Measurements from ENCODE around the gene HCN4.
"Not testable (repeated sequence)": the region's sequence is repeated elsewhere in the genome, so short reads cannot be mapped to it uniquely, and the experiment has no call there.

HCN4 gene

DNA sequence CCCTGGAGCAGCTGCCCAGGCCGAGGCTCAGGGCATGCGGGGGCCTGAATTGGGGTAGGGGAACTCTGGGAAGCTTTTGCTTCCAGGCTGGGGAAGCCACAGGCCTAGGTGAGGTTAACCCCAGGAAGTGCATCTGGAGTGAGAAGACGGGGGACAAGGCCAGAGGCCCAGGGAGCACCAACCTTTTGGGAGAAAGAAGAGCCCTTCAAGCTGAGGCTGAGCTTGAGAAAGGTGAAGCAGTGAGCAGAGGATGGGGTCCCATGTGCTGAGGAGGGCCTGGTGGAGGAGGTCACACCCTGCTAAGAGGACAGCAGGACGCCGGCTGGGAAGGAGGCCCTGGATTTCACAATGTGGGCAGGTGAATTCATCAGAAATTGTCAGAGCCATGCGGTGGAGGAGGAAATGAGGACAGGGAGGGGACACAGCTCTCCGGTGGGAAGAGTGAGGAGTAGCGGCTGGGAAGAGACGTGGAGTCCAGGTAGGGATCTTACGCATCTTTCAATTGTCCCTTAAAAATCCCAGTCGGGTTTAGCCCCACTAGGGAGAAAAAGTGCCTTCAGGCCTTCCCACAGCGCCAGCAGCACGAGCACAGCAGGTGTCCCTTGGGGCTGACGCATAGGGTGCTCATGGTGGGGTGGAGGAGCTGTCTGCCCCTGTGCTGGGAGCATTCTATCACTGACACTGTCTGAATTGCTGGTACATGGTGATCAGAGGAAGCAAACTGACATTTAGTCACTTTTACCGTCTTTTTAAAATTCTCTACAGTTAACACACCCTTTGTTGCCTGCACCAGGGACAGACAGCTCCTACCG lies 50.9 kb downstream of the HCN4 start:
- TF ChIP-seq, protein P1, sequence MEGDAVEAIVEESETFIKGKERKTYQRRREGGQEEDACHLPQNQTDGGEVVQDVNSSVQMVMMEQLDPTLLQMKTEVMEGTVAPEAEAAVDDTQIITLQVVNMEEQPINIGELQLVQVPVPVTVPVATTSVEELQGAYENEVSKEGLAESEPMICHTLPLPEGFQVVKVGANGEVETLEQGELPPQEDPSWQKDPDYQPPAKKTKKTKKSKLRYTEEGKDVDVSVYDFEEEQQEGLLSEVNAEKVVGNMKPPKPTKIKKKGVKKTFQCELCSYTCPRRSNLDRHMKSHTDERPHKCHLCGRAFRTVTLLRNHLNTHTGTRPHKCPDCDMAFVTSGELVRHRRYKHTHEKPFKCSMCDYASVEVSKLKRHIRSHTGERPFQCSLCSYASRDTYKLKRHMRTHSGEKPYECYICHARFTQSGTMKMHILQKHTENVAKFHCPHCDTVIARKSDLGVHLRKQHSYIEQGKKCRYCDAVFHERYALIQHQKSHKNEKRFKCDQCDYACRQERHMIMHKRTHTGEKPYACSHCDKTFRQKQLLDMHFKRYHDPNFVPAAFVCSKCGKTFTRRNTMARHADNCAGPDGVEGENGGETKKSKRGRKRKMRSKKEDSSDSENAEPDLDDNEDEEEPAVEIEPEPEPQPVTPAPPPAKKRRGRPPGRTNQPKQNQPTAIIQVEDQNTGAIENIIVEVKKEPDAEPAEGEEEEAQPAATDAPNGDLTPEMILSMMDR (conservative IDR thresholded peaks at IDR 0.05) = no peak
- no peak overlapping the region for H3K27ac ChIP-seq

DNA sequence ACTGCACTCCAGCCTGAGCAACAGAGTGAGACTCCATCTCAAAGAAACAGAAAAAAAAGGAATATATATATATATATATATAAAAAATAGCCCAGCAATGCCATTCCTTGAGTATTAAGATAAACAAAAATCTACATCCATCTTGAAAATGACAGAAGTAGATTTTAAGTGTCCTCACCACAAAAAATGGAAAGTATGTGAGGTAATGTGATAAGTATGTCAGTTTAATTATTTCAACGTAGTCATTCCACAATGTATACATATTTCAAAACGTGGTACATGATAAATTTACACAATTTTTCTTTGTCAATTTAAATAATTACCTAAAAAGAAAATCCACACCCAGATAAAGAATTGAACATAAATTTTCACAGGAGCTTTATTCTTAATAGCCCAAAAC lies 54.9 kb downstream of the HCN4 start:
- H3K27ac ChIP-seq = no peak overlapping the region
- TF ChIP-seq, protein P1 (conservative IDR thresholded peaks at IDR 0.05) = no peak

DNA sequence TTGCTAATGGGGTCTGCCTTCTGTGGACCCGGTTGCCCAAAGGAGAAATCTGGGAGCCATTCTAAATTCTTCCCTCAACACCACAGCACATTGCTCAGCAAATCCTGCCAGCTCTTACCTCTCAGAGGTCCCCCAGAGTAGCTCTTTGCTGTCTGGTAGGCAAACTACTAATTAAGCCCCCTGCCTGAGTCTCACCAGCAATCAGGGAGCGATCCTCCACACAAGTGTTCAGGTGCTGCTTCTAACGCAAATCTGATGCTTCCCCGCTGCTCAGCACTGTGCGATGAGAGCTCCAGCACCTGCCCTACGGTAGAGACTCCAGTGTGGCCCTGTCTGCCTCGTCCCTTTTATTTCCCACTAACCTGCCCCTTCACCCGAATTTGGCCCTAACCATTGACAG lies 60.5 kb downstream of the HCN4 start:
- TF ChIP-seq, protein P1 (conservative IDR thresholded peaks at IDR 0.05) = no peak
- H3K27ac ChIP-seq = no peak overlapping the region

DNA sequence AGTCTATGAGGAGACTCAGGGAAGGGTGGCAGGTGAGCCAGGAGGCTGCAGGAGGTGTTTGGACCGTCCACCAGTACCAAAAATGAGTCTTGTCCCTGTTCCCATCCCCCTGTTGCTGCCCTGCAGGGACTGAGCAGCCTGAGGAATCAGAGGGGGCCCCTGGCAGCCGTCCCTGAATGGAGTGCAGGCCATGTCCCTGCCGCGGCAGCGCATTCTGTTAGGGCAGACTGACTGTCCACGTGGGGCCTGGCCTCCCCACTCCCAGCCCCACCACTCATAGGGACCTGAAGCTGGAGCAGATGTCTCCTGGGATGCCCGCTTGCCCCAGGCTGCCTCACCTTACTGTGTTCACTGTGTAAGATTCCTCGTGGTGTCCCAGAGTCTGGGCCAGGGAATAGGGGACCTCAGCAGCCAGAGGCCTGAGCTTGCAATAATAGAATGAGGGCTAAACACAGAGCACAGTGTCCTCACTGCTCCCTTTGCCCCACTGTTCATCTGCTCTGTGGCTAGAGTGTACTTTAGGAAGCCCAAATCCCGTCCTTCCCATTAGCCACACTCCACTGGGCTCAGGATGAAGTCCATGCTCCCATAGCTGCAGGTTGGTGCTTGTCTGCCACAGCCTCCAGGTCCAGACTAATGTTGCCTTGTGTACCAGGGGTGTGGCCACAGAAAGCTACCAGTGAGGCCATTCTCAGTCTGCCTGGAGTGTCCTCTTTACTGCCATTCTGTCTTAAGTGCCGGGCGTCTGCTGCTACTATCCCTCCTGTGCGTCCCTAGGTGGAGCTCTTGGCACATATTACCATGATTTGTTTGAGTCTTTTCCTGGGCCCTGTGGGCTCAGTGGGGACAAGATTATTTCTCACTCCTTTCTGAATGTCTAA lies 63.2 kb downstream of the HCN4 start:
- TF ChIP-seq, protein P1 (conservative IDR thresholded peaks at IDR 0.05) = peak; percentile 94
- H3K27ac ChIP-seq = no peak overlapping the region

DNA sequence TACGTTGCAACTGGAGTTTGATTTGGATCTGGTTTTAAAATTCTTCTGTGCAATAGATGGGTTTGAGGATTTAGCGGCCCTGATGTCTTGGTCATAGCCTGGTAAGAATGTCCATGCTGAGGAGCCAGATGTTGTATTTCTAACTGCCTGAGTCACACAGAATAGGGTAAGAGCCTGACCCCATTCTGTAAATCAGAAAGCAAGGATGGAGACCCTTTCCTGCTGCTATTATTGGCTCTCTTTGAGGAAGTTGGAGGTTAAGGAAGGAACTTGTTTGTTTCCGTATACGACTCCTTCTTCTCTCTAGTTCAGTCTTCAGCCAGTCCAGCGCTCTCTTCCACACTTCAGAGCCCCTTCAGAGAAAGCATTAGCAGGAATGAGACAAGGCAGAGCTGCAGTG lies 65.1 kb downstream of the HCN4 start:
- TF ChIP-seq, protein P1 (conservative IDR thresholded peaks at IDR 0.05) = no peak
- no peak overlapping the region for H3K27ac ChIP-seq

DNA sequence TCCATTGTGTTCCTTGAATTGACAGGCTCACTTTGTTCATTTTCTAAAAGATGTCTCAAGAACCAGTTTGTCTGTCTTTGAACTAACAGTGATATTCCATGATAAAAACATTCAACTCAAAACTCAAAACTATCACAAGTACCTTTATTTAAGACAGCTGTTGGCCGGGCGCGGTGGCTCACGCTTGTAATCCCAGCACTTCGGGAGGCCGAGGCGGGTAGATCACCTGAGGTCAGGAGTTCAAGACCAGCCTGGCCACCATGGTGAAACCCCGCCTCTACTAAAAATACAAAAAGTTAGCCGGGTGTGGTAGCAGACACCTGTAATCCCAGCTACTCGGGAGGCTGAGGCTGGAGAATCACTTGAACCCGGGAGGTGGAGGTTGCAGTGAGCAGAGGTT lies 68.5 kb downstream of the HCN4 start:
- not testable (repeated sequence) for H3K27ac ChIP-seq

DNA sequence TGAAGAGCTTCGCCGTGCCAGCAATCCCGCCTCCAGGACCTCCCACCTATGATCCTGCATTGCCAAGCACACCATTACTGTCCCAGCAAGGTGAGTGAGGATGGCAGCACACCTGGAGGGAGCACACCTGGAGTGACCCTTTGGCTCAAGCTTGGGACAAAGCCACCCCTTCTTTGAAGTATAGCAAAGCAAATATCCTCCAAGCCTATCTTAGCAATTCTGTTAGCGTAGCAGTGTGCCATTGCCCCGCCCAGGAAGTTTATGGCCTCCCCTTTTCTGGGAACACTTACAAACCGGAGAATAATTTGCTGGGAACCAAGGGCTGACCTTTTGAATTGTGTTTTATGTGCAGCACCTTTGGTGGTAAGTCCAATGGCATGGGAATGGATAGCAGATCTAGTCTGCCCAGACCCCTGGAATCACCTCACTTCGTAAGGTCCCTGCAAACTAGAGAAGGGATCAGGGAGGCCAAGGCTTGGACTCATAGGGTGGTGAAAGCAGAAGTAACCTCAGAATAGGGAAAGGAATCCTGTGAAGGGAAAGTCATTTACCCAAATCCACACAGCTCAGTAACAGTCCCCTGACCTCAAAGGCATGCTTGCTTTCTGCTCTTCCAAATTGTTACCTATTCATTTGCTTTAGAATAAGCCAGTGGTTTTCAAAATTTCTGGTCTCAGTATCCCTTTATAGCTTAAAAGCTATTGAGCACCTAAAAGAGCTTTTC lies 70.1 kb downstream of the HCN4 start:
- no peak overlapping the region for H3K27ac ChIP-seq
- TF ChIP-seq, protein P1 (conservative IDR thresholded peaks at IDR 0.05) = no peak
